NB4 (cell line): ENCODE measurements around the gene ZFYVE1.

Experiments
- DNase-seq: peaks from one replicate; pipeline ENCODE4 v3.0.0; 2010; ENCODE audit warnings: low read depth
- H3K4me3 ChIP-seq: one replicate; pipeline ENCODE4 v1.5.1; 2011; ENCODE audit warnings: mild to moderate bottlenecking, low read depth, low read length, moderate library complexity
- CTCF ChIP-seq: IDR thresholded peaks from one replicate; pipeline ENCODE4 v1.5.1; 2012; ENCODE audit warnings: low read depth, low read length
- MAX ChIP-seq: IDR thresholded peaks from 2 replicates; pipeline ENCODE4 v1.6.1; 2011; ENCODE audit warnings: low read depth, low read length
- MYC ChIP-seq: IDR thresholded peaks from 2 replicates; pipeline ENCODE4 v1.6.1; 2011; ENCODE audit warnings: low read depth, low read length
- POLR2A ChIP-seq: IDR thresholded peaks from 2 replicates; pipeline ENCODE4 v1.6.1; 2011; ENCODE audit warnings: mild to moderate bottlenecking; ENCODE audit not compliant: insufficient read length; ENCODE audit errors: extremely low read depth

Gene ZFYVE1

GRCh38 chr14:72943876-72944430 is 83.0 kb downstream of the ZFYVE1 start:
- no peak for DNase-seq
- TF ChIP-seq MAX (no peak), POLR2A (no peak), CTCF (no peak), MYC (no peak)
- H3K4me3 ChIP-seq, result no peak overlapping the region

GRCh38 chr14:72942934-72943333 is 84.0 kb downstream of the ZFYVE1 start:
- TF ChIP-seq CTCF, result no peak
- no peak for TF ChIP-seq POLR2A
- TF ChIP-seq MAX, result no peak
- TF ChIP-seq MYC, result no peak
- H3K4me3 ChIP-seq, result no peak overlapping the region
- DNase-seq, result no peak

GRCh38 chr14:72941286-72941985 is 85.5 kb downstream of the ZFYVE1 start:
- TF ChIP-seq MAX, result no peak
- no peak for TF ChIP-seq CTCF
- no peak for TF ChIP-seq POLR2A
- no peak for TF ChIP-seq MYC
- DNase-seq, result no peak
- no peak overlapping the region for H3K4me3 ChIP-seq

DNA sequence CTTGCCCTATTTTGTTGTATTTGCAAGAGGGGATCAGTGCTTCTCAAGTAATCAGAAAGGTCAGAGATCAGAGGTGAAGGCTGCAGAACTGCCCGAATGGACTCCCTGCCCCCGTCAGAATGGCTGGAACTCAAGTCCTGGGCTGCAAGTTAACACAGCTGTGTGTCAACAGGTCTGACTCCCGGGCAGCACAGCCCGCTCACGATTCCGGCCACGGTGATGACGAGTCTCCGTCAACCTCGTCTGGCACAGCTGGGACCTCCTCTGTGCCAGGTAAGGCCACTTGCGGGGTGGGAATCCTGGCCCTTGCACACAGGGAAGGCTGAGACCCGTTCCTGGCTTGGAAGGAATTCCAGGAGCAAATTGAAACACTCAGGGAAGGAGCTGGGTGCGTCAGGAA is 87.3 kb downstream of the ZFYVE1 start:
- H3K4me3 ChIP-seq, result no peak overlapping the region
- no peak for DNase-seq
- TF ChIP-seq MYC, result no peak
- no peak for TF ChIP-seq CTCF
- TF ChIP-seq MAX, result no peak
- TF ChIP-seq POLR2A, result no peak

DNA sequence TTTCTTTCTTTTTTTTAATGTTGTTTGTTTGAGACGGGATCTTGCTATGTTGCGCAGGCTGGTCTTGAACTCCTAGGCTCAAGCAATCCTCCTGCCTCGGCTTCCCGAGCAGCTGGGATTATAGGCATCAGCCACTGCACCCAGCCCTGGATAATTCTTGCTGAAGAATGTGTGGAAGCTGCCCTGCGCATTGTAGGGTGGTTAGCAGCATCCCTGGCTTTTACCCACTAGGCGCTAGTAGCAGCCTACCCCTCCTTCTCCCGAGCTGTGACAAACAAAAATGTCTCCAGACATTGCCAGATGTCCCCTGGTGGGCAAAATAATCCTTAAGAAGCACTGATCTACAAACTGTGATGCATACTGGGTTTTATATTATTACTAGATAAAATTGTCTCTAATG is 94.0 kb downstream of the ZFYVE1 start:
- no peak overlapping the region for H3K4me3 ChIP-seq
- no peak for DNase-seq
- TF ChIP-seq MAX, result no peak
- TF ChIP-seq CTCF, result no peak
- no peak for TF ChIP-seq MYC
- no peak for TF ChIP-seq POLR2A
